ENCODE measurements around the gene SHOC2.

The SHOC2 gene

DNA sequence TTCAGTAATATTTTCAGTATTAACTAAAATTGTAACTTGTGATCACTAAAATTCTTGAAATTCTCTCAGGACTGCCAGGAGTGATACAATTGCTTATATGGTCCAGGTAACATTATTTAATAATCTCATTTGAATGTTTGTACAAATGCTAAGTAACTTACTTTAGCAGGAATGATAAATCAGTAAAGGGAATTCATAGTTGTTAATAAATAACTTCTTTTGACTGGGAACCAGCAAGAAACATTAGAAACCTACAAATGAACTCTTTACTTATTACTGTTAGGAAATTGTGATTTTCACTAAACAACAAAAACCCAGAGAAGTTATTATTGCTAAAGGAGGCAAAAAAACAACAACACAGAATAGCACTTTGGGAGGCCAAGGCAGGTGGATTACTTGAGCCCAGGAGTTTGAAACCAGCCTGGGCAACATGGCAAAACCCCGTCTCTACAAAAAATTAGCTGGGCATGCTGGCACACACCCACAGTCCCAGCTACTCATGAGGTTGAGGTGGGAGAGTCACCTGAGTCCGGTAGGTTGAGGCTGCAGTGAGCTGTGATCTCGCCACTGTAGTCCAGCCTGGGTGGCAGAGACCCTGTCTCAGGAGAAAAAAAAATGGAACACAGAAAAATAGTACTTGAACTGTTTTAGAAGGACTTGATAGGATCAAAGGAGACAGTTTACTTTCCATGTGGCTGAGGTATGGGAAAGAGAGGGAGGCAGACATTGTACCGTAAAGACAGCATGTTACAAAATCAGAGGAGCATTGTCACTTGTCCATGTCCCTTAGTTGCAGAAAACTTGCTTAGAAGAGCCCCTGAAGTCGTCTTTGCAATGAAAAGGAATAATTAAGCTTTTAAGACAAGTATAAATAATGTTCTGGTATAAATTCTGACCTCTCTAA is 53.1 kb downstream of the SHOC2 start:
- in situ Hi-C loops (cut with HindIII; ENCODE audit: low pct_ligation_motif_present, low pct_unique_long_range_greater_than_20kb, low sequenced_read_pairs), result no loop called here
- DNase-seq, result peak; percentile 27

DNA sequence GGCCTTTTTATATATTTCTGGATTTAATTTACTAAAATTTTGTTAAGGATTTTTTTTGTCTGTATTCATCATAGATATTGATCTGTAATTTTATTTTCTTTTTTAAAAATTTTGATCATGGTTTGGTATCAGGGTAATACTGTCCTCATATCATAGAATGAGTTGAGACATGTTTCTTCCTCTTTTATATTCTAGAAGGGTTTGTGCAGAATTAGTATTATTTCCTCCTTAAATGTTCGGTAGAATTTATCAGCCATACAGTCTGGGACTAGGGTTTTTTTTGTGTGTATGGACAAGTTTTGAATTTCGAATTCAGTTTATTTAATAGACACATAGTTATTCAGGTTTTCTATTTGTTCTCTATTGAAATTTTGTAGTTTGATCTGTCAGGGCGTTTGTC is 54.0 kb downstream of the SHOC2 start:
- in situ Hi-C loops (cut with HindIII; ENCODE audit: low pct_ligation_motif_present, low pct_unique_long_range_greater_than_20kb, low sequenced_read_pairs), result no loop called here
- DNase-seq, result no peak

DNA sequence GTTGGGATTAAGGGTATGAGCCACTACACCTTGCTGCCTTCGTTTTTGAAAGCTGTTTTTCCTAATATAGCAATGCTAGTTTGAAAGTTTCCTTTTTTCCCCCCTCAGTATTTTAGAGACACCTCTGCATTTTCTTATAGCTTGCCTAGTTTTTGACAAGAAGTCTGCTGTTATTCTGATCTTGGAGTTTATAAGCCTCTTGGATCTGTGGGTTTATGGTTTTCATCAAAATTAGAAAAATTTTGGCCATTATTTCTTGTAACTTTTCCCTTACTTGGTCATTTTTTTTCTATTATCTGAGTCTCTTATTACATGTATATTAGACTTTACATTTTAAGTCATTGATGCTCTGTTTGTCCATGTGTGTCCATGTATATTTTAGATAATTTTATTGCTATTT is 57.2 kb downstream of the SHOC2 start:
- no peak for DNase-seq

DNA sequence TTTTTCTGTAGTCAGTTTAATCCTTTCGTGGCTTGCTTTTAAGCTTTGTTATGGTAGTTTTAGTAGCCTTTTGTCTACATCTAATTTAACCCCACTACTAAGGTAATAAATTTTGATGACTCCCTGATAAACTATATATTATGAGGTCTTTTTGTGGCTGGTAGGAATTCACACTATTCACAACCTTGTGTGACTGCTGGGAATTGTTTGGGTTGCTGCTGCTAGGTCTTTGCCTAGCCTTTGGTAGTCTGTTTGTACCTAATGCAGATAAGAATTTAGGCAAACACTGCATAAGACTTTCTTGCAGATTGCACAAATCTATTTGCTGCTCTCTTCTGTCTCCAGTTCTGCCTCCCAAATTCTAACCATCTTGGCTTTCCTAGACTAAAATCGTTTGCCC is 58.3 kb downstream of the SHOC2 start:
- in situ Hi-C loops (cut with HindIII; ENCODE audit: low pct_ligation_motif_present, low pct_unique_long_range_greater_than_20kb, low sequenced_read_pairs), result no loop called here
- DNase-seq, result no peak

More for the DNA sequence above, 57.2 kb downstream of the SHOC2 start:
- in situ Hi-C loops (cut with HindIII; ENCODE audit: low pct_ligation_motif_present, low pct_unique_long_range_greater_than_20kb, low sequenced_read_pairs), result no loop called here

DNA sequence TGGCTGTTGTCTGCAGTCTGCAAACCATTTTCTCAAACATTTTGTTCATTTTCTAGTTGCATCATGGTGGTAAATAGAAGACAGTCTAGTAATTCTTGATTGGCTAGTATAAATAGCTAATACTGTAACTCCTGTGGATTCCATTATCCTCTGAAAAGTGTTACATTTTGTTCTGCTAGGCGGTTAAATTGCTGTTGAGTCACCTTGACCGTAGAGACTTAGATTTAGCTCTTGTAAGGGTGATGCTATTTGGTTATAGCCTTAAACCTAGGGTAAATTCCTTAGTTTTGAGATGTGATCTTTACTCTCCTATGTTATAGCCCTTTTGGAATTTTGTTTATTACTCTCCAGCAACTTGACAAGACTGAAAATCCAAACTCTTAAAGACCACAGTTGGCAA is 58.8 kb downstream of the SHOC2 start:
- in situ Hi-C loops (cut with HindIII; ENCODE audit: low pct_ligation_motif_present, low pct_unique_long_range_greater_than_20kb, low sequenced_read_pairs), result no loop called here
- DNase-seq, result no peak

DNA sequence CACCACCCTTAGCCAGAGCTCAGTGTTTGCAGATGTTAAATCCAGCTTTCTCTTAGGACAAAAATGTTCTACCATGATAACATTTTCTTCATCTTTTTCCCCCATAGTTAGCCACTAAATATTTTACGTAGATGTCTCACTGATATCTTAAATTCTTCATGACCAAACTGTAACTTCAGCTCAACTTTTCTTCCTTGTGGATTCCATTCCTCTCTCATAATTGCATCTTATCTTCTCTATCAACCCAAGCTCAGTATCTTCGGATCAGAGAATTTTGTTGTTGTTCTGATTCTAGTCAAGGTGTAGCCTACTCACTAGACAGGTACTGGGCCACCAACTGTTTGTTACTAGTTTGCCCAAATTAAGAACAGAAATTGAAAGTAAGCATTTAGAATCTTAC is 60.2 kb downstream of the SHOC2 start:
- in situ Hi-C loops (cut with HindIII; ENCODE audit: low pct_ligation_motif_present, low pct_unique_long_range_greater_than_20kb, low sequenced_read_pairs), result no loop called here
- DNase-seq, result no peak

DNA sequence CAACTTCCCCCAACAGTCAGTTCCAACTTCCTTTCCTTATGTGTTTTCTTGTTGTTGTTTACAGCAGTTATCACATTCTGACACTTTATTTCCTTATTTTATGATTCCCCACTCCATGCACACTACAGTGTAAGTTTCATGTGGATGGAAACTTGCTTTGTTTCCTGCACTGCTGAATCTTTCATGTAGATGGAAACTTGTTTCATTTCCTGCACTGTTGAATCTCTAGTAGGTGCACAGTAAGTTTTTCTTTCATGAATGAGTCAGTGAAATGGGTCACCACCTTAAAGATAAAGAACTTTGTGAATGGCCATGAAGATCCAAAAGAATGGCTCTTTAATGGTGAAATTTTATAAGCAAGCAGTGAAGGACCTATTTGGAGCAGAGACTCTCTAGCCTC is 61.4 kb downstream of the SHOC2 start:
- DNase-seq, result no peak
- in situ Hi-C loops (cut with HindIII; ENCODE audit: low pct_ligation_motif_present, low pct_unique_long_range_greater_than_20kb, low sequenced_read_pairs), result no loop called here

DNA sequence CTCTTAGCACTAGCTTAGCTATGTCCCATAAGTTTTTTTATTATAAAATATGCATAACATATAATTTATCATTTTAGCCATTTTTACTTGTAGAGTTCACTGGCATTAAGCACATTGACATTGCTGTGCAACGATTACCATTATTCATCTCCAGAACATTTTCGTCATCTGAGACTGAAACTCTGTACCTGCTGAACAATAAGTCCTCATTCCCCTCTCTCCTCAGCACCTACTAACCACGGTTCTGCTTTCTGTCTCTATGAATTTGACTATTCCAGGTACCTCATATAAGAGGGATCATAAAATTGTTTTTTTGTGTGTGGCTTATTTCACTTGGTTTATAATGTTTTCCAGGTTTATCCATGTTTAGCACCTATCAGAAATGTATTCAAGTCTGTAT is 64.1 kb downstream of the SHOC2 start:
- in situ Hi-C loops (cut with HindIII; ENCODE audit: low pct_ligation_motif_present, low pct_unique_long_range_greater_than_20kb, low sequenced_read_pairs), result no loop called here
- no peak for DNase-seq

DNA sequence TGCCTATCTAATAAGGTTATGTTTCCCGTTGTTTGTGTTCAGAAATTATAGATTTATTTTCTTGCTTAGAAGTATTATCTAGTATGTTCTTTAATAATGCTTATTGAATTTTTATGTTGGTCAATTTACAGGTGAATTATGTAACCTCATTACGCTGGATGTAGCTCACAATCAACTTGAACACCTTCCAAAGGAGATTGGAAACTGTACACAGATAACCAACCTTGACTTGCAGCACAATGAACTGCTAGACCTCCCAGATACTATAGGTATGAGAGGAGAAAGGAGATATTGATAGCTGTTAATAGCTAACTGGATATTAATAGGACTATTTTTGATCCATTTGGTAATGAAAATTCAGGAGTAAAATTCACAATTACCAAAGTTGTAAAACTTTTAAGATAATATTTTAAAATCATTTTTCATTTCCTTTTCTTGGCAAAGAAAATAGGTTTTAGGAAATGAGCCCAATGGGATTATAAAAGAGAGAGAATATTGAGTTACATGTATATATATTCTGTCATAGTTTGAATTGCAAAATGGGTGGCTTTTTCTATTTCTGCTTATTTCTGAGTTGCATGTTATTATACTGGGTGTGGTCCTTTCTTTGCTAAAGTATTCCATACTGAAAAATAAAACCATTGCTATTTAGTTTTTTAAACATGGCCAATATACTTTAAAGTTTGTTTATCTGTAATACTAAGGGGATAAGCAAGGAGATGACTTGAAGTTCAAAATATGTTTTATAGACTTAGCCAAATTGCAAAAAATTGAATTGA is 66.3 kb downstream of the SHOC2 start:
- in situ Hi-C loops (cut with HindIII; ENCODE audit: low pct_ligation_motif_present, low pct_unique_long_range_greater_than_20kb, low sequenced_read_pairs), result no loop called here
- DNase-seq, result no peak

DNA sequence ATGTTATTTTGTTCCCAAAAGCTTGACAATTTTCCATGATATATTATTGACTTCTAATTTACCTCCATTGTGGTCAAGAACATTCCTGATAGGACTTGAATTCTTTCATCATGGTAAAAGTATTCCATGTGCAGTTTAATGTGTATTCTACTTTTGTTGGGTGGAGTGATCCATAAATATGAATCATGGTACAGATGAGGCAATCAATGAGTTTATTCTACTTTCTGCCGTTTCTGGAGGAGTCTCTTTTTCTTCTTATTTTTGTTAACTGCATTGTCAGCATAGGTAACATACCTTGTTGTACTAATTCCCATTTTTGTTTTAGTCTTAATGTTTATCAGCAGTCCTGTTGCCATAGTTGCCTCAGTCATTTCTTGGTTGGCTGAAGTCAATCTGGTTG is 69.6 kb downstream of the SHOC2 start:
- in situ Hi-C loops (cut with HindIII; ENCODE audit: low pct_ligation_motif_present, low pct_unique_long_range_greater_than_20kb, low sequenced_read_pairs), result no loop called here
- no peak for DNase-seq

DNA sequence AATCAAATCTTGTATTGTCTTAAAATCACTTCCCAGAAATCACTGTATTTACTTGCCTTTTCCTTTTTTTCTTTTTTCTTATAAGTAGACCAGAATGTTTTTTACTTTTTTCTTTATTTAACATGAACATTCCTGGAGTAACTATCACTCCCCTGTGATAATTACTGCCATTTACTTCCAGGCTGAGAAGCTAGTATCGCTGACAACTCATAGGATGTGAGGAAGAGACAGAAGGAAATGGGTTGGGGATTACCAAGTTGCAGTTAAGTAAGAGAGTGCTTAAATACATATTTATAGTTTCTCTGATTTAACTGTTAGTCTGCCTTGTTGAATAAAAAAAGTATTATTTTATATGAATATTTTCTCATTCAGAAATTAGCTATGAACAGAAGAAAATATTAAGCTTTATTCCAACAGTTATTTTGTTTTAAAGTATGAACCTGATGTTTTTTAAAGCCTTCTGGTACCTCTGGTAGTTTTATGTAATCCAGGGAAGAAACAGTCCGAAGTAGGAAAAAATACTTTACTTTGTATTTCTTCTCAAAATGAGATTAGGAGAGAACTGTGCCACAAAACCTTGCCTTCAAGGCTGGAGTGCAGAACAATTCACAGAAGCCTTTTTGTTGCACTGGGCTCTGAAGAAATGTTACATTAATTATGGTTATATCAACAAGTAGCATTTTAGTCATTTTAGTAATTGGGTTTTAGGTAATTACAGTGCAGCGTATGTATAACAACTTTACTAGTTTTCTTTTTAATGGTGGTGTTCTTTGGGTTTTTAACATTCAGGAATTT is 72.8 kb downstream of the SHOC2 start:
- no peak for DNase-seq
- in situ Hi-C loops (cut with HindIII; ENCODE audit: low pct_ligation_motif_present, low pct_unique_long_range_greater_than_20kb, low sequenced_read_pairs), result no loop called here

DNA sequence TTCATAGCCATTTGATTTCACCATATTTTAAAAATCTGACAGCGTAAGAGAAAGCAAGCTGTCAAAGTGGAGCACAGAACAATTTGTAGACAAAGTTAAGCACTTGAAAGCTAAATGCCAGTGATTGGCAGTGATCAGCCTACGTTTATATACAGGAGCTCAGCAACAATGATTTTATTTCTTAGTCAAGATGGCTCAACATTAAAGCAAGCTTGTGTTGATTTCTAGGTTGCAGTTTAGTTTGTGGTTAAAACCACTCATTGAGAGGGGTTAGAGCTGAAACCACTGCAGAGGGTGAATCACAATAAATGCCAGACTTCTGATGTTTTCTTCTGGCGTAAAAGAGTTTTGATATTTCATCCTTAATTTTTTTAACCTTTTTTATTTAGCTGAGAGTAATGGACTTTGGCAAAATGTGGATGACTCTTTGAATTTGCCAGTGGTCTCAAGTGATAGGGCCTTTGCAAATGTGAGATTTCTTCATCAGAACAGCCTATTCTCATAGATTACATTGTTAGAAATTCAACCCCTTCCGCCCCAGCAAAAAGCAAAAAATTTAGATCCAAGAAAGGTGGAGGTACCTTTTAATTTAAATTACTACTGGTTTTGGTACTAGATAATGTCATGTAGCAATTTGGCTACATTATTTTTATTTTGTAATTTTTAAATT is 73.8 kb downstream of the SHOC2 start:
- in situ Hi-C loops (cut with HindIII; ENCODE audit: low pct_ligation_motif_present, low pct_unique_long_range_greater_than_20kb, low sequenced_read_pairs), result no loop called here
- DNase-seq, result peak; percentile 69

DNA sequence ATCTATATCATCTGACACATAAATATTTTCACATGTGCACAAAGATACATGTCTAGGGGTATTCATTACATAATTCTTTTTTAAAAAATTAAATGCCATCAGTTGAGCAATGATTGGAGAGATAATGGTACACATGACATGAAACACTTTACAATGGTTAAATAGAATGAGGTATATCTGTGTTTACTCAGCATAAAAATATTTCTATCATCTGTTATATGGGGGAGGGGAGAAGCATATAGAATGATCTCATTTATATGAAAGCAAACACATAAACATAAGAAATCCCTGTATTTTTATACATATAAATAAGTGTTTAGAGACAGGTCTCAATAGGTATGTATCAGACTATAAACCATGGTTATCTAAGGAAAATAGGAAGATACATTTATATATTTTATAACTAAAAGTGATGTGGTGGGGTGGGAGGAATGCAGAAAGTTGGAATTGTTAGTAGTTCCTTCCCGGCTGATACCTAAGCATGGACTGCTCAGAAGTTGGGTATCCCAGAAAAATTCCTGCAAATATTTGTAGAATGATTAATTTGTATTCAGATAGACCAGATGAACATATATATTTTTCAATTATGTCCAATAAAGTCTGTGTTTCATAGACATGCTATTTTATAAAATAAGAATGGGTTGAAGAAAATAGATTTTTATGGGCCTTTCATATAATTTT is 75.1 kb downstream of the SHOC2 start:
- no peak for DNase-seq
- in situ Hi-C loops (cut with HindIII; ENCODE audit: low pct_ligation_motif_present, low pct_unique_long_range_greater_than_20kb, low sequenced_read_pairs), result no loop called here

DNA sequence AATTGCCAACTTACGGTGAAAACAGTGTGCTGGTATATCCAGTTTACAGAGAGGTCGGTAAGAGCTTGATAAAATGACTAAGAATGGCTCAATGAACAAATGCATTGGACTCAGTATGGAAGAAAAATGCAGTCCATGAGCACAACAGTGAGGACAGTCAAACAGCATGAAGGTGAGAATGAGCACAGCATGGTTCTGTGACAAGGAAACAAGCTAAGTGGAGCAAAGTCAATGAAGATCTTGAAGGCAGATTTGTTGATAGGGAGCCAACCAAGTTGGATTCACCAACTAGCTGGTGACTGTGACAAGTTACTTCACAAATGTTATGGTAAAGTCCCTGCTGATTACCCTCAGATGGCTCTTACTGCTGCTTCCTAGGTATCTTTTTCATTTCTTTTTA is 75.9 kb downstream of the SHOC2 start:
- no peak for DNase-seq
- in situ Hi-C loops (cut with HindIII; ENCODE audit: low pct_ligation_motif_present, low pct_unique_long_range_greater_than_20kb, low sequenced_read_pairs), result no loop called here

DNA sequence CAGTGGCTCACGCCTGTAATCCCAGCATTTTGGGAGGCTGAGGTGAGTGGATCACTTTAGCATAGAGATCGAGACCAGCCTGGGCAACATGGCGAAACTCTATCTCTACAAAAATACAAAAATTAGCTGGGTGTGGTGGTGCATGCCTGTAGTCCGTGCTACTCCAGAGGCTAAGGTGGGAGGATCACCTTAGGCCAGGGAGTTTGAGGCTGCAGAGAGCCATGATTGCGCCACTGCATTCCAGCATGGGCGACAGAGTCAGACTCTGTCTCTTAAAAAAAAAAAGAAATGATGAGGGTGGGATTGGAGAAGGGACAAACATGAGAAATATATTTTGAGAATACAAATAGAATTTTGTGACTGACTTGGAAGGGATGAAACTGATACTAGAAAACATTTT is 76.9 kb downstream of the SHOC2 start:
- DNase-seq, result no peak
- in situ Hi-C loops (cut with HindIII; ENCODE audit: low pct_ligation_motif_present, low pct_unique_long_range_greater_than_20kb, low sequenced_read_pairs), result no loop called here

DNA sequence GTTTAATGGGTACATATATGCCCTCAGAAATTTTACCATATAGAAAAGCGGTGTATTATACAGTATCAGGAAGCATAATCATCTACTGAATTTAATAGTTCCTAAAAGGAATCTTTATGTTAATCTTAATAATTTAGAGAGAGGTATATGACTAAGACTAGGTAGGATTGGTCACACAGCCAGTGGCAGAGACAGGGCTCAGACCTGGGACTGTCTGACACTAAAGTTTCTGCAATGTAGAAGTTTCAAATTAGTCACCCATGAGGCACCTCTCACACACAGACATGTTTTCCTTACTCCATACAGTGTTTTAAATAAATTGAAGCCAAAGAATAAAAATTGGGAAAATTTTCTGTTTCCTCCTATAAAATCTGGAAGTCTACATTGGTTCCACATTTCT is 84.6 kb downstream of the SHOC2 start:
- no peak for DNase-seq
- in situ Hi-C loops (cut with HindIII; ENCODE audit: low pct_ligation_motif_present, low pct_unique_long_range_greater_than_20kb, low sequenced_read_pairs), result no loop called here

DNA sequence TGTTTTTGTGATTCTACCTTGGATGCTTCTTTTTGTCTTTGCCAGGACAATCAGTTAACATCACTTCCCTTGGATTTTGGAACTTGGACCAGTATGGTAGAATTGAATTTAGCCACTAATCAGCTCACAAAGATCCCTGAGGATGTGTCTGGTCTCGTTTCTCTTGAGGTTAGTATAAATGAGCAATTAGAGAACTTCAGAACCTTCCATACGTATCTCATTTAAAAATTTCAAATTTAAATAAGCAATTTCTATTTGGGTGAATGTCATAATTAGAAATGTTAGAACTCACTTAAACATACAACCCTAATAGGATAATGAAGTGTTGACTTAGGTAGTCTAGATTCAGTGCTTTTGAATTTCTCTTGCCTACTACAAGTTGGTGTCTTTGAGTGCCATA is 88.1 kb downstream of the SHOC2 start:
- no peak for DNase-seq
- in situ Hi-C loops (cut with HindIII; ENCODE audit: low pct_ligation_motif_present, low pct_unique_long_range_greater_than_20kb, low sequenced_read_pairs), result no loop called here

DNA sequence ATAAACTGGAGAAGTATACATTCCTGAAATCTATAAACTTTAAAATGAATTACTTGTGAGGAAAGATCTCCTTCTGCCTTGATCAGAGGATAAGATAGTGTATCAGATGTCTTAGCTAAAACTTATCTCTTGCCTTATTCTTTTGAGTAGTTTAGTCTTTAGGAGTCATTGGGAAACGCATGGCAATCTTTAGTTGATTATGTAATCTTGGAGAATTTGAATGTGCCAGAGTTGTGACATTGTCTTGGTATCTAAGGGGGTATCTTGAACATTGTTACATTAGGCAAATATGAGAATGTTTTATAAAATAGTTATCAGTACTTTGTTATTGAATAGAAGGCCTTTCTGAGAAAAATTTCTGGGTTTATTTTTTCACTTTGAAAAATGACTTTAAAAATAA is 95.8 kb downstream of the SHOC2 start:
- in situ Hi-C loops (cut with HindIII; ENCODE audit: low pct_ligation_motif_present, low pct_unique_long_range_greater_than_20kb, low sequenced_read_pairs), result no loop called here

More for the DNA sequence above, 95.8 kb downstream of the SHOC2 start:
- DNase-seq, result no peak

Data from ACHN (cell line).